Measurements from ENCODE around the gene TMEM120A. TPM values are rescaled to one million over a fixed set of nuclear protein-coding genes. Genes with fewer than 3 reads are reported as not detected.

The TMEM120A gene
- polyA plus RNA-seq, 1 donor, result 61.0 TPM

DNA sequence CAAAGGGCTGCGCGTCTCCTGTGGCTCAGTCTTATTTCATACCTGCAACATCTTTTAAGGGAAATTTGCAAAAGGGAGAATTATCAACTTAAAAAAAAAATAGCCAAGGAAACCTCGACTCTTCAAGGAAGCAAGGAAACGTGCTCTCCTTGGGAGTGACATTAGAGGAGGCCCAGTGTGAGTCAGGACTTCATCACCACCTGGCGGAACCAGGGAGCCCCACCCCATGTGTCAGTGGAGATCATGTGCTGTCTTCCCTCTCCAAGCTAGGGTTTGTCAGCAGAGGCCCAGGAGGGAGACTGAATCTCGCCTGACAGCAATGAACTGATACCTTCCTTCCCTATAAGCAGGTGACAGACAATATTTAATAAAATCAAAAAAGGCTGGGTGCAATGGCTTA, 50.5 kb downstream of the TMEM120A start:
- Histone ChIP-seq H3K9me3 (ENCODE audit: control insufficient read depth, low read depth, low read length) (peaks cover 3% of the 10 kb centered on the region), H3K27ac (ENCODE audit: low read length) (peak overlapping the region; percentile 88), H3K36me3 (ENCODE audit: control insufficient read depth, insufficient read depth, low read length) (peaks cover 16% of the 10 kb centered on the region), H3K4me3 (ENCODE audit: low read length) (no peak overlapping the region), H3K4me1 (ENCODE audit: control insufficient read depth, insufficient read depth, low read length) (peaks cover 30% of the 10 kb centered on the region), H3K27me3 (ENCODE audit: control insufficient read depth, insufficient read depth, low read length) (no peaks in the 10 kb centered on the region)
- WGBS (ENCODE audit: insufficient coverage, low lambda C conversion rate), result no CpG with 5 or more reads among the region's 6 CpGs
- DNase-seq, result peak; percentile 76 to 85

DNA sequence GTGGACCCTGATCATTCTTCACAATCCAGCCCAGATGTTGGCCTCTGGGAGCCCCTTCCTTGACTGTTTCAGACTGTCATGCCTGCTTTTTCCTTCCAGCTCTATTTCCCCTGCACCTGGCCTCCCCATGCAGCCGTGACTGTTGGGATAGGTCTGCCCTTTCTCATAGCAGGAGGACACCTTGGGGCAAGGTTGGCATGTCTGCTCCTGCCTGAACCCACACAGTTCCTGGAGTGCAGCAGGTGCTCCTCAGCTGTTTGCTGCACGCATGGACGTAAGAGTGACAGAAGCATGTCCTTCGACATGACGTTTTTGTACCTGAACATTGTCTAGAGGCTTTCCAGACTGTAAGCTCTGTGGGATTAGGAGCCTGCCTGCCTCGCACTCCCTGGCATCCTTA, 55.5 kb downstream of the TMEM120A start:
- H3K4me3 ChIP-seq (ENCODE audit: low read length), result no peak overlapping the region
- no peak for DNase-seq
- H3K4me1 ChIP-seq (ENCODE audit: control insufficient read depth, insufficient read depth, low read length), result peaks cover 6% of the 10 kb centered on the region
- no peak overlapping the region for H3K27ac ChIP-seq (ENCODE audit: low read length)
- peaks cover 4% of the 10 kb centered on the region for H3K36me3 ChIP-seq (ENCODE audit: control insufficient read depth, insufficient read depth, low read length)
- no peaks in the 10 kb centered on the region for H3K27me3 ChIP-seq (ENCODE audit: control insufficient read depth, insufficient read depth, low read length)
- WGBS (ENCODE audit: insufficient coverage, low lambda C conversion rate), result no CpG with 5 or more reads among the region's 6 CpGs
- peaks cover 4% of the 10 kb centered on the region for H3K9me3 ChIP-seq (ENCODE audit: control insufficient read depth, low read depth, low read length)

DNA sequence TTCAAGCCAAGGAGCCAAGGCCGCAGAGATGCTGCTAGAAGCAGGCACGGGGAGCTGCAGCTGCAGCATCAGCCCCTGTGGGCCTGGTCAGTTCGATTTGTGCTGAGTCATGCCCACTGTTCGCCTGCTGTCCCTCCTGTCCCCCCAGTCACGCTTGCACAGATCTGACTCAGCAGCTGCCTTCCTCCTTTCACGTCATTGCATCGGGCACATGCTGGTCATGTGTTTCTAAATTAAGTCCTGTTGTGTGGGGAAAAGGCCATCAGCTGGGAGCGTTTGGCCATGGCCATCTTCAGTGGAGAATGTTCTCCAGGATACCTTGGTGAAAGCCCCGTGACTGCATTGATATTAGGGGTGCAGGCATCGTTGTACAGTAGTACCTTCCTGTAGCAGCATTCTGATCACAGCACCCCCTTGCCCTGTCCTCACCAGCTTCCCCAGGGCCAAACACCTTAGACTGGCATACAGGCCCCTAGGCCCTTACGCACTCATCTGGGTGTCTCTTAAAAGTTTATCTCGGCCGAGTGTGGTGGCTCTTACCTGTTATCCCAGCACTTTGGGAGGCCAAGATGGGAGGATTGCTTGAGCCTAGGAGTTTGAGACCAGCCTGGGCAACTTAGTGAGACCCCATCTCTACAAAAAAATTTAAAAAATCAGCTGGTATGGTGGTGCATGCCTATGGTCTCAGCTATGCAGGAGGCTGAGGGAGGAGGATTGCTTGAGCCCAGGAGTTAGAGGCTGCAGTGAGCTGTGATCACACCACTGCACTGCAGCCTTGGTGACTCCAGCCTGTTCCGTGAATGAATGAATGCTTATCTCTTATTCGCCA, 56.2 kb downstream of the TMEM120A start:
- Histone ChIP-seq H3K4me1 (ENCODE audit: control insufficient read depth, insufficient read depth, low read length) (no peaks in the 10 kb centered on the region), H3K36me3 (ENCODE audit: control insufficient read depth, insufficient read depth, low read length) (peaks cover 4% of the 10 kb centered on the region), H3K9me3 (ENCODE audit: control insufficient read depth, low read depth, low read length) (peaks cover 4% of the 10 kb centered on the region), H3K27me3 (ENCODE audit: control insufficient read depth, insufficient read depth, low read length) (no peaks in the 10 kb centered on the region), H3K4me3 (ENCODE audit: low read length) (no peak overlapping the region), H3K27ac (ENCODE audit: low read length) (no peak overlapping the region)
- no peak for DNase-seq
- no CpG with 5 or more reads among the region's 15 CpGs for WGBS (ENCODE audit: insufficient coverage, low lambda C conversion rate)

Other genes starting within 250 kb of the TMEM120A start
- gene CCL26, start 222.4 kb downstream of the TMEM120A start, polyA plus RNA-seq, result 0.12 TPM
- 32.1 TPM for gene CCL24, start 180.8 kb downstream of the TMEM120A start, polyA plus RNA-seq
- 51.9 TPM for gene RHBDD2, start 115.6 kb downstream of the TMEM120A start, polyA plus RNA-seq
- gene POR, start 79.4 kb downstream of the TMEM120A start, polyA plus RNA-seq, result 67.7 TPM
- 55.1 TPM for gene STYXL1, start 53.4 kb upstream of the TMEM120A start, polyA plus RNA-seq
- 166 TPM for gene MDH2, start 53.5 kb upstream of the TMEM120A start, polyA plus RNA-seq
- gene SRRM3, start 207.3 kb upstream of the TMEM120A start, polyA plus RNA-seq, result 5.8 TPM